ENCODE measurements around the gene HERC6.

- TF ChIP-seq SP1 (IDR thresholded peaks at IDR 0.05), result no peak
- no peak for TF ChIP-seq FOXA1 (IDR thresholded peaks at IDR 0.05)
- TF ChIP-seq FOXM1 (IDR thresholded peaks at IDR 0.05; ENCODE audit: borderline replicate concordance), result no peak
- TF ChIP-seq ELF4 (IDR thresholded peaks at IDR 0.05), result no peak
- no peak for TF ChIP-seq BHLHE40 (IDR thresholded peaks at IDR 0.05; ENCODE audit: borderline replicate concordance)
These were observed 37.3 kb downstream of the HERC6 start for GRCh38 chr4:88415982-88416381.
